ENCODE data around the gene PPFIA2. TPM values are rescaled to one million over a fixed set of nuclear protein-coding genes. Genes with fewer than 3 reads are reported as not detected.

The PPFIA2 gene
- polyA plus RNA-seq, 1 of the 3 experiments (the other 2 are of a cell fraction): not detected

- Histone ChIP-seq H2AFZ (ENCODE audit: low read depth) (no peak overlapping the region), H3K27ac (ENCODE audit: low read depth in 2 of 2, low read length in 1 of 2) (no peak overlapping the region), H3K9ac (no peak overlapping the region), H3K4me3 (ENCODE audit: low read depth in 2 of 2, low read length in 1 of 2) (no peak overlapping the region), H3K36me3 (replicated peaks in 1 of 2; ENCODE audit: control insufficient read depth in 1 of 2, insufficient read depth in 2 of 2, low read length in 1 of 2) (no peaks in the 10 kb centered on the region), H3K4me1 (ENCODE audit: control insufficient read depth in 1 of 2, insufficient read depth in 2 of 2, low read depth in 1 of 2, low read length in 1 of 2) (no peaks in the 10 kb centered on the region), H3K9me3 (no peaks in the 10 kb centered on the region), H3K4me2 (no peak overlapping the region), H3F3A (replicated peaks; ENCODE audit: insufficient read depth) (no peaks in the 10 kb centered on the region), H3K79me2 (ENCODE audit: insufficient read depth) (no peaks in the 10 kb centered on the region), H4K20me1 (ENCODE audit: insufficient read depth) (no peaks in the 10 kb centered on the region), H3K27me3 (ENCODE audit: insufficient read depth) (no peaks in the 10 kb centered on the region), H3K9me2 (no peaks in the 10 kb centered on the region)
- TF ChIP-seq FOSL2 (IDR thresholded peaks at IDR 0.05; ENCODE audit: borderline replicate concordance, low read depth) (no peak), GATA2 (CRISPR knock-in tag; IDR thresholded peaks at IDR 0.05) (no peak), RAD21 (IDR thresholded peaks at IDR 0.05; ENCODE audit: low read length) (no peak), IRF3 (IDR thresholded peaks at IDR 0.05; ENCODE audit: low read depth, low read length) (no peak), RFX5 (IDR thresholded peaks at IDR 0.05; ENCODE audit: low read length) (no peak), CHD2 (IDR thresholded peaks at IDR 0.05; ENCODE audit: low read length, partially characterized antibody) (no peak), MAX (IDR thresholded peaks at IDR 0.05; ENCODE audit: low read depth) (no peak), TEAD4 (IDR thresholded peaks at IDR 0.05; ENCODE audit: borderline replicate concordance, insufficient read depth) (no peak), JUND (IDR thresholded peaks at IDR 0.05) (no peak)
- TF ChIP-seq, protein P1, sequence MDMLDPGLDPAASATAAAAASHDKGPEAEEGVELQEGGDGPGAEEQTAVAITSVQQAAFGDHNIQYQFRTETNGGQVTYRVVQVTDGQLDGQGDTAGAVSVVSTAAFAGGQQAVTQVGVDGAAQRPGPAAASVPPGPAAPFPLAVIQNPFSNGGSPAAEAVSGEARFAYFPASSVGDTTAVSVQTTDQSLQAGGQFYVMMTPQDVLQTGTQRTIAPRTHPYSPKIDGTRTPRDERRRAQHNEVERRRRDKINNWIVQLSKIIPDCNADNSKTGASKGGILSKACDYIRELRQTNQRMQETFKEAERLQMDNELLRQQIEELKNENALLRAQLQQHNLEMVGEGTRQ (IDR thresholded peaks at IDR 0.05; ENCODE audit: borderline replicate concordance, low read depth, low read length): no peak
- ChIA-PET POLR2A (no interaction called here), CTCF (no interaction called here)
- DNase-seq: no peak
- WGBS (ENCODE audit: low lambda C conversion rate): 19% methylated on average over 5 of the region's 5 CpGs
These were observed 212.3 kb downstream of the PPFIA2 start for GRCh38 chr12:81546811-81547210.

GRCh38 chr12:81543621-81544139, 215.5 kb downstream of the PPFIA2 start:
- H2AFZ ChIP-seq (ENCODE audit: low read depth): no peak overlapping the region; the same call in 1 of the 2 replicates
- H3K9me2 ChIP-seq: no peaks in the 10 kb centered on the region
- H3K36me3 ChIP-seq (replicated peaks in 1 of 2; ENCODE audit: control insufficient read depth in 1 of 2, insufficient read depth in 2 of 2, low read length in 1 of 2): no peaks in the 10 kb centered on the region
- H4K20me1 ChIP-seq (ENCODE audit: insufficient read depth): no peaks in the 10 kb centered on the region
- ChIA-PET POLR2A (no interaction called here), CTCF (interaction anchor here (0.9 to 1.2 kb wide), 2 partner anchors 10 to 36 kb away, joined by 3 to 5 read pairs; no protein-coding TSS in a partner anchor)
- H3K4me2 ChIP-seq: no peak overlapping the region
- TF ChIP-seq IRF3 (IDR thresholded peaks at IDR 0.05; ENCODE audit: low read depth, low read length): no peak
- TF ChIP-seq RXRA (IDR thresholded peaks at IDR 0.05; ENCODE audit: borderline replicate concordance, low read depth): no peak
- no peak for TF ChIP-seq TCF12 (IDR thresholded peaks at IDR 0.05)
- no peak for TF ChIP-seq JUND (IDR thresholded peaks at IDR 0.05)
- TF ChIP-seq MXI1 (IDR thresholded peaks at IDR 0.05; ENCODE audit: low read depth, low read length): no peak
- no peak for TF ChIP-seq RAD21 (IDR thresholded peaks at IDR 0.05; ENCODE audit: low read length)
- TF ChIP-seq EP300 (IDR thresholded peaks at IDR 0.05; ENCODE audit: borderline replicate concordance in 1 of 2, low read depth in 1 of 2, low read length in 1 of 2): no peak
- TF ChIP-seq, protein P2, sequence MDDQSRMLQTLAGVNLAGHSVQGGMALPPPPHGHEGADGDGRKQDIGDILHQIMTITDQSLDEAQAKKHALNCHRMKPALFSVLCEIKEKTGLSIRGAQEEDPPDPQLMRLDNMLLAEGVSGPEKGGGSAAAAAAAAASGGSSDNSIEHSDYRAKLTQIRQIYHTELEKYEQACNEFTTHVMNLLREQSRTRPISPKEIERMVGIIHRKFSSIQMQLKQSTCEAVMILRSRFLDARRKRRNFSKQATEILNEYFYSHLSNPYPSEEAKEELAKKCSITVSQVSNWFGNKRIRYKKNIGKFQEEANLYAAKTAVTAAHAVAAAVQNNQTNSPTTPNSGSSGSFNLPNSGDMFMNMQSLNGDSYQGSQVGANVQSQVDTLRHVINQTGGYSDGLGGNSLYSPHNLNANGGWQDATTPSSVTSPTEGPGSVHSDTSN (IDR thresholded peaks at IDR 0.05): no peak
- TF ChIP-seq FOXM1 (IDR thresholded peaks at IDR 0.05; ENCODE audit: low read depth): no peak
- TF ChIP-seq MAX (IDR thresholded peaks at IDR 0.05; ENCODE audit: low read depth): no peak
- TF ChIP-seq MEF2A (IDR thresholded peaks at IDR 0.05; ENCODE audit: borderline replicate concordance, low read depth): no peak
- TF ChIP-seq FOXJ3 (CRISPR knock-in tag; IDR thresholded peaks at IDR 0.05): no peak
- no peak for TF ChIP-seq GABPA (IDR thresholded peaks at IDR 0.05; ENCODE audit: low read depth)
- TF ChIP-seq SMC3 (IDR thresholded peaks at IDR 0.05; ENCODE audit: low read depth, low read length): no peak
- no peak for TF ChIP-seq RFX5 (IDR thresholded peaks at IDR 0.05; ENCODE audit: low read length)
- TF ChIP-seq FOSL2 (IDR thresholded peaks at IDR 0.05; ENCODE audit: borderline replicate concordance, low read depth): no peak
- no peak overlapping the region for H3K4me3 ChIP-seq (ENCODE audit: low read depth in 2 of 2, low read length in 1 of 2)
- H3K27me3 ChIP-seq (ENCODE audit: insufficient read depth): no peaks in the 10 kb centered on the region
- DNase-seq: no peak
- no peaks in the 10 kb centered on the region for H3F3A ChIP-seq (replicated peaks; ENCODE audit: insufficient read depth)
- H3K79me2 ChIP-seq (ENCODE audit: insufficient read depth): no peaks in the 10 kb centered on the region
- 0% methylated on average over 4 of the region's 4 CpGs for WGBS (ENCODE audit: low lambda C conversion rate)
- no peak overlapping the region for H3K9ac ChIP-seq
- H3K27ac ChIP-seq (ENCODE audit: low read depth in 2 of 2, low read length in 1 of 2): no peak overlapping the region
- no peaks in the 10 kb centered on the region for H3K4me1 ChIP-seq (ENCODE audit: control insufficient read depth in 1 of 2, insufficient read depth in 2 of 2, low read depth in 1 of 2, low read length in 1 of 2)
- H3K9me3 ChIP-seq: no peaks in the 10 kb centered on the region
